Activated naive CD4-positive, alpha-beta T cell treated with anti-CD3 and anti-CD28 coated beads, Interleukin-2, amount 10 ng/mL, durations not matched to agents 7 days and 5 days (primary cell): ENCODE measurements around the gene WIPF1.

Source experiments
- CTCF ChIA-PET: fragments of 350-600 bp; sonication (Branson Sonifier 250); formaldehyde crosslinking; loops from one replicate; lab custom pipeline; 2021; ENCODE audit warnings: antibody characterized with exemption; lab: Charles Lee
- DNase-seq: peaks from one replicate; pipeline ENCODE4 v3.0.0-alpha.2; 2020
- H3K27ac Mint-ChIP-seq: one replicate; pipeline ENCODE4 v1.8.0; 2021; ENCODE audit warnings: mild to moderate bottlenecking, moderate library complexity, mixed read lengths
- H3K27me3 Mint-ChIP-seq: one replicate; pipeline ENCODE4 v1.8.0; 2021; ENCODE audit warnings: mild to moderate bottlenecking, mixed read lengths
- H3K36me3 Mint-ChIP-seq: one replicate; pipeline ENCODE4 v1.8.0; 2021; ENCODE audit warnings: mixed read lengths
- H3K4me1 Mint-ChIP-seq: one replicate; pipeline ENCODE4 v1.8.0; 2021; ENCODE audit warnings: mixed read lengths
- H3K4me3 Mint-ChIP-seq: one replicate; pipeline ENCODE4 v1.8.0; 2021; ENCODE audit warnings: mild to moderate bottlenecking, moderate library complexity, mixed read lengths
- H3K9me3 Mint-ChIP-seq: one replicate; pipeline ENCODE4 v1.8.0; 2021; ENCODE audit warnings: mixed read lengths

Gene WIPF1

GRCh38 chr2:174614261-174614660 lies 16.7 kb upstream of the WIPF1 start:
- DNase-seq, result no peak
- Mint-ChIP-seq H3K36me3 (peaks cover 80% of the 10 kb centered on the region), H3K9me3 (no peaks in the 10 kb centered on the region), H3K27ac (no peak overlapping the region), H3K27me3 (no peaks in the 10 kb centered on the region), H3K4me3 (no peak overlapping the region), H3K4me1 (peaks cover 95% of the 10 kb centered on the region)
- CTCF ChIA-PET, result interaction anchor here (8.2 kb wide), 1 partner anchor 19 kb away, joined by 44 read pairs; no protein-coding TSS in a partner anchor

DNA sequence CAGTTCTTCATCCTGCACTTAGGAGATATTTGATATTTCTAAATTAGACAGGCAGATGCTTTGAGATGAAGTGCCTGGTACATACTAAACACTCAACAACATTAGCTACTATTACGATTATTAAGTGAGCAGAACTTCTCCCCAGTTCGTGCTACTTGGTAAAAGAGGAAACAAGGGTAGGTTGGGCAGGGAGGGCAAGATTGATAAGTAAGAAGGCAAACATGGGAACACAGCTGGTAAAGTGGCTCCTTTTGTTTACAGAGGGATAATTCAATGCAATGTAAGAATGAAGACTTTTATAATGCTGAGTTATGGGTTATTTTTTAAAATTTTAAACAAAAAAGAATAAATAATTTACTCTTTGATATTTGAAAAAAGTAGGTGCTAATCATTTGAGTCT lies 15.9 kb upstream of the WIPF1 start:
- H3K27ac Mint-ChIP-seq, result no peak overlapping the region
- peaks cover 80% of the 10 kb centered on the region for H3K36me3 Mint-ChIP-seq
- no peaks in the 10 kb centered on the region for H3K27me3 Mint-ChIP-seq
- H3K9me3 Mint-ChIP-seq, result no peaks in the 10 kb centered on the region
- CTCF ChIA-PET, result interaction anchor here (3.7 to 24.2 kb wide), 3 partner anchors 12 to 71 kb away, joined by 18 to 272 read pairs (median 44); no protein-coding TSS in a partner anchor
- peaks cover 95% of the 10 kb centered on the region for H3K4me1 Mint-ChIP-seq
- H3K4me3 Mint-ChIP-seq, result no peak overlapping the region
- no peak for DNase-seq

DNA sequence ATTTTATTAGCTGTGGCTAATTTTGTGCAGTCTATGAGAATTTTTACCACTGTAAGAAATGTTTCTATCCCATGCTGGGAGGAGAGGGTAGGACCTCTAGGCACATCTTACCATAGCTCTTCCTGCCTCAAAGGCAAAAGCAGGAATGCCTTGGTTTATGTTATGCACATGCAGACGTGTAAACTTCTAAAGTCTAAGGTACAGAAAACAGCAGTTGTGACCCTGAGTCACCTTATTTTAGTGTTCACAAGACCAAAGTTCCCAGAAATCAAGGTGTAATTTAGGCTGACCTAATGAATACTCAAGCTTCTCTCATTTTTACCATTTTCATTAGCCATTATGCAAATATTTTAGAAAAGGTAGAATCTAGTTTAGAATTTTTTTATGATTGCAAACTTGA lies 15.4 kb upstream of the WIPF1 start:
- Mint-ChIP-seq H3K9me3 (no peaks in the 10 kb centered on the region), H3K27ac (no peak overlapping the region), H3K4me3 (no peak overlapping the region), H3K27me3 (no peaks in the 10 kb centered on the region), H3K36me3 (peaks cover 78% of the 10 kb centered on the region), H3K4me1 (peaks cover 95% of the 10 kb centered on the region)
- DNase-seq, result no peak
- CTCF ChIA-PET, result interaction anchor here (3.7 to 24.2 kb wide), 3 partner anchors 11 to 72 kb away, joined by 18 to 272 read pairs (median 44); no protein-coding TSS in a partner anchor

DNA sequence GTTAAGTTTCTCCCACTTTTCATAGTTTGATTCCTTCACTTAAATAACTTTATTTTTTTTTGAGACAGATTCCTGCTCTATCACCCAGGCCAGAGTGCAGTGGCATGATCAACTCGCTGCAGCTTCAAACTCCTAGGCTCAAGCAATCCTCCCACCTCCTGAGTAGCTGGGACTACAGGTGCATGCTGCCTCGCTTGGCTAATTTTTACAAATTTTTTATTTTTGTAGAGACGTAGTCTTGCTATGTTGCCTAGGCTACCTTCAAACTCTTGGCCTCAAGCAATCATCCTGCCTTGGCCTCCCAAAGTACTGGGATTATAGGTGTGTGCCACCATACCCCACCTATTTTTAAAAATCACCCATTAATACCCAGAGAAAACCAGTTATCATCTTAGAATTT lies 14.2 kb upstream of the WIPF1 start:
- no peaks in the 10 kb centered on the region for H3K9me3 Mint-ChIP-seq
- H3K4me3 Mint-ChIP-seq, result no peak overlapping the region
- no peak overlapping the region for H3K27ac Mint-ChIP-seq
- DNase-seq, result no peak
- peaks cover 76% of the 10 kb centered on the region for H3K36me3 Mint-ChIP-seq
- H3K27me3 Mint-ChIP-seq, result no peaks in the 10 kb centered on the region
- CTCF ChIA-PET, result interaction anchor here (3.7 to 24.2 kb wide), 3 partner anchors 10 to 73 kb away, joined by 18 to 272 read pairs (median 44); no protein-coding TSS in a partner anchor
- peaks cover 93% of the 10 kb centered on the region for H3K4me1 Mint-ChIP-seq

DNA sequence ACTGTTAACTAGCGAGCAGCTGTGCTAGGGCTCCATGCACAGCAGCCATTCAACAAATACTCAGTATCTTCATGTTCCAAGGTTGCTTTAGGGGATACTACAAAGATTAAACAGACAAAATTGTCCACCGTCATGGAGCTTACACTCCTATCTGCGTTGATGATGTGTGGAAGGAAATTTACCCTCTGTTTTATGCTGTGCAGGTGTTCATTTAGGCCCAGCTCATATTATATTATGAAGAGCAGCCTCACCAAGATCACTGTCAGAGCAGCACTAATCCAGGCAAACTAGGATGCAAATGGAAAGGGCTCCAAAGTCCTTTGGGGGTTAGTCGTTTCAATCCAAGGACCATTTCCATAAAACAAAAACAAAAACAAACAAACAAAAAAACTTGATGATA lies 13.4 kb upstream of the WIPF1 start:
- Mint-ChIP-seq H3K9me3 (no peaks in the 10 kb centered on the region), H3K4me3 (no peak overlapping the region), H3K27ac (peak overlapping the region; percentile 76), H3K4me1 (peaks cover 93% of the 10 kb centered on the region), H3K27me3 (no peaks in the 10 kb centered on the region), H3K36me3 (peaks cover 76% of the 10 kb centered on the region)
- DNase-seq, result no peak
- CTCF ChIA-PET, result interaction anchor here (0.9 to 24.2 kb wide), 6 partner anchors 9 to 86 kb away, joined by 3 to 272 read pairs (median 12); no protein-coding TSS in a partner anchor

GRCh38 chr2:174610243-174610995 lies 12.8 kb upstream of the WIPF1 start:
- CTCF ChIA-PET, result interaction anchor here (0.9 to 24.2 kb wide), 7 partner anchors 9 to 87 kb away, joined by 3 to 272 read pairs (median 6); no protein-coding TSS in a partner anchor
- Mint-ChIP-seq H3K27me3 (no peaks in the 10 kb centered on the region), H3K27ac (peak overlapping the region; percentile 76), H3K9me3 (no peaks in the 10 kb centered on the region), H3K36me3 (peaks cover 76% of the 10 kb centered on the region), H3K4me3 (peak overlapping the region; percentile 5), H3K4me1 (peaks cover 93% of the 10 kb centered on the region)
- DNase-seq, result no peak

- no peaks in the 10 kb centered on the region for H3K27me3 Mint-ChIP-seq
- CTCF ChIA-PET, result interaction anchor here (0.7 to 24.2 kb wide), 7 partner anchors 9 to 146 kb away, joined by 3 to 272 read pairs (median 6); no protein-coding TSS in a partner anchor
- H3K4me3 Mint-ChIP-seq, result no peak overlapping the region
- H3K27ac Mint-ChIP-seq, result peak overlapping the region; percentile 95
- peaks cover 75% of the 10 kb centered on the region for H3K36me3 Mint-ChIP-seq
- peaks cover 91% of the 10 kb centered on the region for H3K4me1 Mint-ChIP-seq
- H3K9me3 Mint-ChIP-seq, result no peaks in the 10 kb centered on the region
- DNase-seq, result no peak
Observed at GRCh38 chr2:174609261-174609660, 11.7 kb upstream of the WIPF1 start.

DNA sequence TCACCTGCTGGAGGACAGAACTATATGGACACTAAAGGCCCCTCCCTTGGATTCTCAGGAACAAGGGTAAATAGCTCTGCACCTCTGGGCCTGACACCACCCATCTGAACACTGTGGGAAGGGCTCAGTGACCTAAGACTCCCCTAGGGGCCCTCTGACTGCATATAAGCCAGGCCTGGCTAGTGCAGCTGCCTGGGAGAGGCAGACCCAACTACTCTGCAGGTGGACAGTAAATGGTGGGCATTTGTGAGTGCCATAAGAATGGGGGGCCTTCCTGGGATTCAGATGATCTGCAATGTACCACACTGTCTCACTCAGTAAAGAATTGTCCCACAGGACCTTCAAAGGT lies 11.2 kb upstream of the WIPF1 start:
- Mint-ChIP-seq H3K27me3 (no peaks in the 10 kb centered on the region), H3K9me3 (no peaks in the 10 kb centered on the region), H3K4me1 (peaks cover 89% of the 10 kb centered on the region), H3K27ac (peak overlapping the region; percentile 95), H3K4me3 (no peak overlapping the region), H3K36me3 (peaks cover 70% of the 10 kb centered on the region)
- CTCF ChIA-PET, result interaction anchor here (1.6 to 24.2 kb wide), 6 partner anchors 9 to 146 kb away, joined by 4 to 272 read pairs (median 6); no protein-coding TSS in a partner anchor
- no peak for DNase-seq

DNA sequence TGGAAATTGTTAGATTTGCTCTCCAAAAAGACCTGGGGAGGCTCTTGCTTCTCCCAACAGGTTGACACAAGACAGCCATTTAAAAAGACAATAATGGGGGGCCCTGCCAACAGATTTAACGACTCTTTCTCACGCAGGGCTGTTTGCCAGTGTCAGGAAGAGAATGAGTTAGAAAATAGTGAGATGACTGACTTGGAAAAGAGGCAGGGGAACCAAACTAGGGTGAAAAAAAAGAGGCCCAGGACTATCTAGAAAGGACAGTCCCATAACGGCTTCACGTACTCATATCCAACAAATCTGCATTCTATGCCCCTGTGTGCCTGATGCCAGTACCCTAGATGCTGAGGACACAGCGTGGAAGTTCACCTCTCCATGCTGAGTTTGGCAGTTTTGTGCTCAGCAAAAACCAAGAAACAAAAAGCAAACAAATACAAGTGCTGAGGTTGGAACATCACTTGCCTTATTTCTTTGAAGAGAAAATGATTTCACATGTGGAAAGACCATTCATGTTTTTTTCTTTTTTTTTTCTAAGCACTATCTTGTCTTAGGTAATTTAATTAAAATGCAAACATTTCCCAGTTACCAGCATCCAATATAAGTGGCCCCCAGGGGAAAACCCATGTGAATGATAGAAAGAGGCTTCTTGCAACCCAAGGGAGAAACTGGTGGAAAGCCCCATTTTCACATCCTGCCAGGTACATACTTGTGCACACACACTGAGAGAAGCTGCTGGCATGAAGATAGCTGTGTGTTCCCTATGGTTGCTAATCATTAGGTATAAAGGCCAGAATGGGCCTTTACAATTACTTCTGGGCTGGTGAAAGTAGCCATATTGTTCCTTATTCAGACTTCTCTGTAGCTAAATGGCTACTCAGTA lies 10.6 kb upstream of the WIPF1 start:
- CTCF ChIA-PET, result interaction anchor here (1.5 to 24.2 kb wide), 7 partner anchors 10 to 145 kb away, joined by 4 to 272 read pairs (median 6); partner anchors contain the start of gene WIPF1
- peaks cover 70% of the 10 kb centered on the region for H3K36me3 Mint-ChIP-seq
- no peak overlapping the region for H3K4me3 Mint-ChIP-seq
- no peaks in the 10 kb centered on the region for H3K27me3 Mint-ChIP-seq
- H3K9me3 Mint-ChIP-seq, result no peaks in the 10 kb centered on the region
- peak; percentile 56 for DNase-seq
- H3K27ac Mint-ChIP-seq, result peak overlapping the region; percentile 95
- H3K4me1 Mint-ChIP-seq, result peaks cover 89% of the 10 kb centered on the region

DNA sequence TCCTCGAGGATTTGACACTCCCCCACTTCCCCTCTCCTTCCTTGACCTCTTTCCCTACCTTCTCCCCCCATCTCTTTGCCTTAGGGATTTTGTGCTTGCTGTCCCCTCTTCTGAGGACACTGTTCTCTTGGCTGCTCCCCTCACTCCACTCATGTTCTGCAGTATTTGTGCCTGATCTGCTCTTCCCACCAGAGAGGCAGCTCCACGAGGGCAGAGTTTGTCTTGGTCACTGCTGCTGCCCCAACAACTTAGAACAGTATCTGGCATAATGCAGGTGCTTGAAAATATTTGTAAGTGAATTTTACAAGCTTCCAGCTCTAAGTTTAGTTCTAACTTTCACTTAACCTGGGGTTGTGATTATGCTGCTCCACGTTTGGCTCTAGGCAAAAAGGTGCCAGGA lies 10.0 kb upstream of the WIPF1 start:
- CTCF ChIA-PET, result interaction anchor here (1.5 to 24.2 kb wide), 7 partner anchors 10 to 89 kb away, joined by 4 to 272 read pairs (median 7); partner anchors contain the start of gene WIPF1
- Mint-ChIP-seq H3K27ac (peak overlapping the region; percentile 95), H3K36me3 (peaks cover 68% of the 10 kb centered on the region), H3K4me3 (no peak overlapping the region), H3K9me3 (no peaks in the 10 kb centered on the region), H3K4me1 (peaks cover 89% of the 10 kb centered on the region), H3K27me3 (no peaks in the 10 kb centered on the region)
- no peak for DNase-seq

- CTCF ChIA-PET, result interaction anchor here (1.0 to 24.2 kb wide), 8 partner anchors 27 to 166 kb away, joined by 3 to 272 read pairs (median 6); no protein-coding TSS in a partner anchor
- peaks cover 91% of the 10 kb centered on the region for H3K4me1 Mint-ChIP-seq
- peaks cover 70% of the 10 kb centered on the region for H3K36me3 Mint-ChIP-seq
- DNase-seq, result no peak
- H3K4me3 Mint-ChIP-seq, result no peak overlapping the region
- no peaks in the 10 kb centered on the region for H3K9me3 Mint-ChIP-seq
- H3K27me3 Mint-ChIP-seq, result no peaks in the 10 kb centered on the region
- peak overlapping the region; percentile 82 for H3K27ac Mint-ChIP-seq
Observed at GRCh38 chr2:174606336-174606735, 8.7 kb upstream of the WIPF1 start.

- Mint-ChIP-seq H3K27me3 (no peaks in the 10 kb centered on the region), H3K9me3 (no peaks in the 10 kb centered on the region), H3K4me1 (peaks cover 90% of the 10 kb centered on the region), H3K36me3 (peaks cover 68% of the 10 kb centered on the region), H3K4me3 (no peak overlapping the region), H3K27ac (peak overlapping the region; percentile 82)
- no peak for DNase-seq
- CTCF ChIA-PET, result interaction anchor here (1.0 to 24.2 kb wide), 7 partner anchors 27 to 166 kb away, joined by 3 to 272 read pairs (median 5); no protein-coding TSS in a partner anchor
Observed at GRCh38 chr2:174605687-174606086, 8.1 kb upstream of the WIPF1 start.

GRCh38 chr2:174603280-174603679 lies 5.7 kb upstream of the WIPF1 start:
- DNase-seq, result peak; percentile 68
- Mint-ChIP-seq H3K4me3 (no peak overlapping the region), H3K27ac (peak overlapping the region; percentile 65), H3K36me3 (peaks cover 71% of the 10 kb centered on the region), H3K27me3 (no peaks in the 10 kb centered on the region), H3K9me3 (peaks cover 4% of the 10 kb centered on the region), H3K4me1 (peaks cover 90% of the 10 kb centered on the region)
- CTCF ChIA-PET, result interaction anchor here (1.0 to 24.2 kb wide), 16 partner anchors 9 to 143 kb away, joined by 3 to 272 read pairs (median 6); no protein-coding TSS in a partner anchor
